LNCaP clone FGC (cell line): Measurements from ENCODE around the gene DNAH10.

Source experiments
- DNase-seq: peaks from one replicate; pipeline ENCODE4 v3.0.0-alpha.2; 2011; ENCODE audit warnings: low read depth
- H3K4me3 ChIP-seq: 2 replicates; pipeline ENCODE4 v1.5.1; 2011; ENCODE audit warnings: mild to moderate bottlenecking, low read depth, low read length, control low read depth
- CTCF ChIP-seq: IDR thresholded peaks from 2 replicates; pipeline ENCODE4 v1.5.1; 2012; ENCODE audit warnings: mild to moderate bottlenecking; ENCODE audit not compliant: control insufficient read depth, insufficient read depth; ENCODE audit errors: extremely low read depth

DNAH10 gene

GRCh38 chr12:123717350-123717749, 44.8 kb upstream of the DNAH10 start:
- H3K4me3 ChIP-seq: no peak overlapping the region
- TF ChIP-seq CTCF: no peak
- no peak for DNase-seq

DNA sequence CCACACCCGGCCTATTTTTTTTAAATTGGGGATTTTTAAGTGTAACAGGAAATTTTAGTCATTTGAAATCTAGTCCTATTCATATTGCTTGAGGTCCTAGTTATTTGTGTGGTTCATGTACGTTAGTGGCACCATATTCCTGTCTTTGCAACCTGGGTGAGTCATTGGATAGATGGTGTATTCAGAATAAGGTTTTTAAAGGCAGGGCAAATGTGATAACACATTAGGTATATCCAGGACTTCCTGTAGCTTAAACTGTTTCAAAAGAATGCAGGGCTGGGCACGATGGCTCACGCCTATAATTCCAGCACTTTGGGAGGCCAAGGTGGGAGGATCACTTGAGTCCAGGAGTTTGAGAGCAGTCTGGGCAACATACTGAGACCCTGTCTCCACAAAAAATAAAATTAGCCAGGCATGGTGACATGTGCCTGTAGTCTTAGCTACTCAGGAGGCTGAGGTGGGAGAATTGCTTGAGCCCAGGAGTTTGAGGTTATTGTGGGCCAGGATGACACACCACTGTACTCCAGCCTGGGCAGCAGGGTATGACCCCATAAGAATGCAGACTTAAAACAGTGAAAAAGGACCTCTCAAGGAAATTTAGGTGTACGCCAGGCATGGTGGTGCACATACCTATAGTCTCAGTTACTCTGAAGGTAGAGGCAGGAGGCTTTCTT, 41.8 kb upstream of the DNAH10 start:
- DNase-seq: no peak
- H3K4me3 ChIP-seq: no peak overlapping the region
- TF ChIP-seq CTCF: no peak

DNA sequence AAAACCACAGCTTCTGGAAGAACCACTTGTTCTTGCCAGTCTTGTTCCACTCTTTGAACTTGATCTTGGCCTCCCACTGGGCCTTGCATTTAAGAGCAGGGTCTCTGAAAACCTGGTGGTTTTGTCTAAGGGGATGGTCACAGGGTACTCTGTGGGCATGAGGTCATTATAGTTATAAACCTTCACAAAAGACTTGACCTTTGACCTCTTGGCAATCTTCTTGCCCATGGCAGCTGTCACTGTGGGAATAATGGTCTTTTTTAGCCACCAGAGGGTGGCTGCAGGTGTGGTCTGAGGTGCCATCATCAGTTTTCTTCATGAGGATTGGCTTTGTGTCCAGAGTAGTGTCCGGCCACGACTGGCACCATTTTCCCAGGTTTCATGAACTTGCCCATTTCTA, 40.9 kb upstream of the DNAH10 start:
- no peak for TF ChIP-seq CTCF
- H3K4me3 ChIP-seq: no peak overlapping the region
- DNase-seq: no peak

- no peak for TF ChIP-seq CTCF
- no peak overlapping the region for H3K4me3 ChIP-seq
- DNase-seq: no peak
Observed at GRCh38 chr12:123723011-123723410, 39.1 kb upstream of the DNAH10 start.

GRCh38 chr12:123723765-123724164, 38.3 kb upstream of the DNAH10 start:
- no peak for DNase-seq
- no peak overlapping the region for H3K4me3 ChIP-seq
- TF ChIP-seq CTCF: no peak

- H3K4me3 ChIP-seq: no peak overlapping the region
- no peak for DNase-seq
- TF ChIP-seq CTCF: no peak
Observed at GRCh38 chr12:123726244-123726643, 35.9 kb upstream of the DNAH10 start.

- TF ChIP-seq CTCF: no peak
- DNase-seq: no peak
- H3K4me3 ChIP-seq: no peak overlapping the region
Observed at GRCh38 chr12:123726962-123727361, 35.1 kb upstream of the DNAH10 start.
